SK-N-SH (cell line): ENCODE measurements around the gene ZER1. TPM values are rescaled to one million over a fixed set of nuclear protein-coding genes. Genes with fewer than 3 reads are reported as not detected.

Experiments used
- CTCF ChIA-PET: fragments of 300-600, 350-600 bp; formaldehyde crosslinking; extraction: SDS; loops from one replicate; lab custom pipeline; 2021; lab: Yijun Ruan, JAX
- POLR2A ChIA-PET: fragments of 350-600 bp; sonication (Branson Sonifier 250); formaldehyde crosslinking; extraction: SDS; loops from one replicate; lab custom pipeline; 2020; ENCODE audit warnings: antibody characterized with exemption, inconsistent platforms; lab: Yijun Ruan, JAX
- DNase-seq: peaks from one replicate; pipeline ENCODE4 v3.0.0; 2012
- H2AFZ ChIP-seq: fragments of 200-600 bp; sonication (generic); 2 replicates; pipeline ENCODE4 v1.8.1; 2016; ENCODE audit warnings: antibody characterized with exemption, mild to moderate bottlenecking, low read depth
- H3F3A ChIP-seq: fragments of 200-600 bp; sonication (generic); replicated peaks from 2 replicates; pipeline ENCODE3; 2016; ENCODE audit warnings: antibody characterized with exemption, mild to moderate bottlenecking; ENCODE audit not compliant: insufficient read depth
- H3K27ac ChIP-seq, 2 experiments: fragments of 200-500 bp in 1 of 2; fragments of 200-600 bp in 1 of 2; sonication (Bioruptor generic) in 1 of 2; sonication (generic), shearing (Covaris generic) in 1 of 2; 2 replicates each; pipeline versions ENCODE4 v1.5.1 to v1.6.1; 2014 to 2016; ENCODE audit warnings: low read depth in 2 of 2, inconsistent platforms in 1 of 2, low read length in 1 of 2, mild to moderate bottlenecking in 1 of 2, mixed read lengths in 1 of 2
- H3K27me3 ChIP-seq: fragments of 200-600 bp; sonication (generic), shearing (Covaris generic); 2 replicates; pipeline ENCODE4 v1.6.1; 2016; ENCODE audit warnings: mixed run types; ENCODE audit not compliant: insufficient read depth
- H3K36me3 ChIP-seq, 2 experiments: fragments of 200-500 bp in 1 of 2; fragments of 200-600 bp in 1 of 2; sonication (Bioruptor generic) in 1 of 2; sonication (generic) in 1 of 2; replicated peaks in 1 of 2; 2 replicates each; pipeline versions ENCODE3 to v1.5.1; 2014 to 2016; ENCODE audit warnings: low read length in 1 of 2, mild to moderate bottlenecking in 1 of 2; ENCODE audit not compliant: insufficient read depth in 2 of 2, control insufficient read depth in 1 of 2
- H3K4me1 ChIP-seq, 2 experiments: fragments of 200-500 bp in 1 of 2; fragments of 200-600 bp in 1 of 2; sonication (Bioruptor generic) in 1 of 2; sonication (generic), shearing (Covaris generic) in 1 of 2; 2 replicates each; pipeline versions ENCODE4 v1.5.1 to v1.6.1; 2014 to 2016; ENCODE audit warnings: low read depth in 1 of 2, low read length in 1 of 2, mixed run types in 1 of 2; ENCODE audit not compliant: insufficient read depth in 2 of 2, control insufficient read depth in 1 of 2
- H3K4me2 ChIP-seq: fragments of 200-600 bp; sonication (generic), shearing (Covaris generic); 2 replicates; pipeline ENCODE4 v1.6.1; 2017; ENCODE audit warnings: mixed run types
- H3K4me3 ChIP-seq, 2 experiments: fragments of 200-500 bp in 1 of 2; fragments of 200-600 bp in 1 of 2; sonication (Bioruptor generic) in 1 of 2; sonication (generic), shearing (Covaris generic) in 1 of 2; 2 replicates each; pipeline versions ENCODE4 v1.5.1 to v1.8.1; 2014 to 2016; ENCODE audit warnings: low read depth in 2 of 2, inconsistent platforms in 1 of 2, low read length in 1 of 2, mild to moderate bottlenecking in 1 of 2, mixed read lengths in 1 of 2, moderate library complexity in 1 of 2
- H3K79me2 ChIP-seq: fragments of 200-600 bp; sonication (generic); 2 replicates; pipeline ENCODE4 v1.8.1; 2017; ENCODE audit warnings: mild to moderate bottlenecking; ENCODE audit not compliant: insufficient read depth
- H3K9ac ChIP-seq: fragments of 200-600 bp; sonication (generic); 2 replicates; pipeline ENCODE4 v1.6.1; 2017; ENCODE audit warnings: mixed run types
- H3K9me2 ChIP-seq: fragments of 200-600 bp; sonication (generic); 2 replicates; pipeline ENCODE4 v1.6.1; 2017; ENCODE audit warnings: mixed run types
- H3K9me3 ChIP-seq: fragments of 200-600 bp; sonication (generic); 2 replicates; pipeline ENCODE4 v1.6.1; 2017; ENCODE audit warnings: mixed run types, mild to moderate bottlenecking, moderate library complexity
- H4K20me1 ChIP-seq: fragments of 200-600 bp; sonication (generic); 2 replicates; pipeline ENCODE4 v1.6.1; 2017; ENCODE audit warnings: mild to moderate bottlenecking, mixed run types; ENCODE audit not compliant: insufficient read depth
- CHD2 ChIP-seq: fragments of 150-350 bp; IDR thresholded peaks from 2 replicates; pipeline ENCODE4 v1.6.1; 2018; ENCODE audit warnings: low read length; ENCODE audit not compliant: partially characterized antibody
- ELF1 ChIP-seq: IDR thresholded peaks from 2 replicates; pipeline ENCODE4 v1.4.0; 2012
- FOXJ3 ChIP-seq: sonication (generic); formaldehyde crosslinking; IDR thresholded peaks from 2 replicates; pipeline ENCODE4 v1.5.1; 2020; ENCODE audit warnings: mild to moderate bottlenecking, missing genetic modification reagents
- FOXM1 ChIP-seq: IDR thresholded peaks from 2 replicates; pipeline ENCODE4 v1.4.0; 2012; ENCODE audit warnings: low read depth, mild to moderate bottlenecking
- GABPA ChIP-seq: IDR thresholded peaks from 2 replicates; pipeline ENCODE4 v1.4.0; 2012; ENCODE audit warnings: low read depth, mild to moderate bottlenecking
- GATA2 ChIP-seq: sonication (generic); formaldehyde crosslinking; IDR thresholded peaks from 2 replicates; pipeline ENCODE4 v1.5.0; 2020; ENCODE audit warnings: mild to moderate bottlenecking, missing genetic modification reagents
- JUND ChIP-seq: IDR thresholded peaks from 2 replicates; pipeline ENCODE4 v1.4.0; 2012
- NFIC ChIP-seq: IDR thresholded peaks from 2 replicates; pipeline ENCODE4 v1.4.0; 2012; ENCODE audit warnings: borderline replicate concordance
- NRF1 ChIP-seq: IDR thresholded peaks from 2 replicates; pipeline ENCODE4 v1.6.1; 2012; ENCODE audit warnings: low read depth, mild to moderate bottlenecking, low read length
- POLR2AphosphoS5 ChIP-seq: IDR thresholded peaks from 2 replicates; pipeline ENCODE4 v1.6.1; 2012; ENCODE audit warnings: low read depth, low read length
- RFX5 ChIP-seq: IDR thresholded peaks from 2 replicates; pipeline ENCODE4 v1.6.1; 2012; ENCODE audit warnings: mild to moderate bottlenecking, improper control_type of control experiment, low read length
- RXRA ChIP-seq: IDR thresholded peaks from 2 replicates; pipeline ENCODE4 v1.4.0; 2012; ENCODE audit warnings: low read depth, mild to moderate bottlenecking, borderline replicate concordance
- SMC3 ChIP-seq: IDR thresholded peaks from 2 replicates; pipeline ENCODE4 v1.6.1; 2012; ENCODE audit warnings: low read depth, low read length, improper control_type of control experiment
- TAF1 ChIP-seq: IDR thresholded peaks from 2 replicates; pipeline ENCODE4 v1.6.1; 2012; ENCODE audit warnings: low read depth, mild to moderate bottlenecking, low read length, moderate library complexity, borderline replicate concordance
- TEAD4 ChIP-seq: IDR thresholded peaks from 2 replicates; pipeline ENCODE4 v1.4.0; 2012; ENCODE audit warnings: mild to moderate bottlenecking, borderline replicate concordance; ENCODE audit not compliant: insufficient read depth
- WGBS: methylation state at CpG from one replicate; pipeline ENCODE4 v1.1.6; 2017; ENCODE audit warnings: low lambda C conversion rate; 5-methylcytosine and 5-hydroxymethylcytosine counted together
- polyA plus RNA-seq, 3 experiments: library from polyadenylated mRNA; depleted of rRNA; stranded (reverse); fragments of >200 nt; gene quantifications; 2 replicates each; pipeline ENCODE4 v1.2.3, GENCODE V29; 2012
- TF ChIP-seq, protein P1 (sequence below): fragments of 200-600 bp; sonication (generic); IDR thresholded peaks from 2 replicates; pipeline ENCODE4 v1.6.1; 2017; ENCODE audit warnings: antibody characterized with exemption, mild to moderate bottlenecking, moderate library complexity
- TF ChIP-seq, protein P2 (sequence below): IDR thresholded peaks from 2 replicates; pipeline ENCODE4 v1.4.0; 2012; ENCODE audit warnings: low read depth
- TF ChIP-seq, protein P3 (sequence below): IDR thresholded peaks from 2 replicates; pipeline ENCODE4; 2012
- TF ChIP-seq, protein P4 (sequence below): fragments of 150-350 bp; IDR thresholded peaks from 2 replicates; pipeline ENCODE4 v1.6.1; 2016; ENCODE audit warnings: mild to moderate bottlenecking, low read depth, low read length

The ZER1 gene
- polyA plus RNA-seq, 1 of the 3 experiments (the other 2 are of a cell fraction) = 30.9 TPM

DNA sequence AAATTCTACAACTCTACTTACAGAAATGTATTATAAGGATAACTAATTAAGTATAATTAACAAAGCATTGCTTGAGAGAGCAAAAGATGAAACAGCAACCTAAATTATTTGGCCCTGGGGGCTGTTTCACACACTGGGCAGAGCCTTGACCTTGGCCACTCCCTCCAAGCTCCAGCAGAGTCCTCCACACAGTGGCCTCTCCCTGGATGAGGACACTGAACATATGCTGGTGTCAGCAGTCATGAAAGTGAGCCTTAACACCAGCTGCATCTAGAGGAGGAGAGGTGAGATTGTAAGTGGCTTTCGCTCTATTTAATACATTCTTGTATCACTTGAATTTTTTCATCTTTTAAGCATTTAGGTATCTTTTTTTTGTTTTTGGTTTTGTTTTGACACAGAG lies 24.5 kb downstream of the ZER1 start:
- Histone ChIP-seq H3K4me1 (no peaks in the 10 kb centered on the region), H3K9me3 (no peaks in the 10 kb centered on the region), H3K27me3 (no peaks in the 10 kb centered on the region), H3K4me2 (no peak overlapping the region), H3F3A (peaks cover 3% of the 10 kb centered on the region), H3K27ac (no peak overlapping the region)
- CTCF ChIA-PET = interaction anchor here (1.5 kb wide), 1 partner anchor 14 kb away, joined by 6 read pairs; no protein-coding TSS in a partner anchor
- POLR2A ChIA-PET = interaction anchor here (1.2 kb wide), 1 partner anchor 18 kb away, joined by 3 read pairs; no protein-coding TSS in a partner anchor
- DNase-seq = no peak
- TF ChIP-seq NRF1 (no peak), TAF1 (no peak), POLR2AphosphoS5 (no peak), NFIC (no peak), FOXJ3 (CRISPR knock-in tag) (no peak), GATA2 (CRISPR knock-in tag) (no peak), TEAD4 (no peak), RXRA (no peak), RFX5 (no peak), ELF1 (no peak)
- TF ChIP-seq, protein P1, sequence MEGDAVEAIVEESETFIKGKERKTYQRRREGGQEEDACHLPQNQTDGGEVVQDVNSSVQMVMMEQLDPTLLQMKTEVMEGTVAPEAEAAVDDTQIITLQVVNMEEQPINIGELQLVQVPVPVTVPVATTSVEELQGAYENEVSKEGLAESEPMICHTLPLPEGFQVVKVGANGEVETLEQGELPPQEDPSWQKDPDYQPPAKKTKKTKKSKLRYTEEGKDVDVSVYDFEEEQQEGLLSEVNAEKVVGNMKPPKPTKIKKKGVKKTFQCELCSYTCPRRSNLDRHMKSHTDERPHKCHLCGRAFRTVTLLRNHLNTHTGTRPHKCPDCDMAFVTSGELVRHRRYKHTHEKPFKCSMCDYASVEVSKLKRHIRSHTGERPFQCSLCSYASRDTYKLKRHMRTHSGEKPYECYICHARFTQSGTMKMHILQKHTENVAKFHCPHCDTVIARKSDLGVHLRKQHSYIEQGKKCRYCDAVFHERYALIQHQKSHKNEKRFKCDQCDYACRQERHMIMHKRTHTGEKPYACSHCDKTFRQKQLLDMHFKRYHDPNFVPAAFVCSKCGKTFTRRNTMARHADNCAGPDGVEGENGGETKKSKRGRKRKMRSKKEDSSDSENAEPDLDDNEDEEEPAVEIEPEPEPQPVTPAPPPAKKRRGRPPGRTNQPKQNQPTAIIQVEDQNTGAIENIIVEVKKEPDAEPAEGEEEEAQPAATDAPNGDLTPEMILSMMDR = no peak
- TF ChIP-seq, protein P2, sequence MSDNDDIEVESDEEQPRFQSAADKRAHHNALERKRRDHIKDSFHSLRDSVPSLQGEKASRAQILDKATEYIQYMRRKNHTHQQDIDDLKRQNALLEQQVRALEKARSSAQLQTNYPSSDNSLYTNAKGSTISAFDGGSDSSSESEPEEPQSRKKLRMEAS = no peak
- TF ChIP-seq, all 33 proteins: peak for 0
- no peak overlapping the region for H3K4me3 ChIP-seq
- H2AFZ ChIP-seq = no peak overlapping the region
- H4K20me1 ChIP-seq = no peaks in the 10 kb centered on the region
- 96% methylated on average over 1 of the region's 1 CpG for WGBS
- peaks cover 0 to 3% of the 10 kb centered on the region in 2 experiments for H3K36me3 ChIP-seq
- no peaks in the 10 kb centered on the region for H3K9me2 ChIP-seq
- no peaks in the 10 kb centered on the region for H3K79me2 ChIP-seq
- no peak overlapping the region for H3K9ac ChIP-seq

DNA sequence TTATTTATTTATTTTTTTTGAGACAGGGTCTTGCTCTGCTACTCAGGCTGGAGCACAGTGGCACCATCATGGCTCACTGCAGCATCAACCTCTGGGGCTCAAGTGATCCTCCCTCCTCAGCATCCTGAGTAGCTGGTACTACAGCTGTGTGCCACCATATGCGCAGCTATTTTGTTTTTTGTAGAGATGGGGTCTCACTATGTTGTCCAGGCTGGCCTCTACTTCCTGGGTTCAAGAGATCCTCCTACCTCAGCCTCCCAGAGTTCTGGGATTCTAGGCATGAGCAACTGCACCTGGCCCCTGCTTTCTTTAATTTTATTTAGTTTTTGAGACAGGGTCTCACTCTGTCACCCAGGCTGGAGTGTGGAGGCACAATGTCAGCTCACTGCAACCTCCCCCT lies 28.3 kb downstream of the ZER1 start:
- Histone ChIP-seq H4K20me1 (no peaks in the 10 kb centered on the region), H3K4me2 (no peak overlapping the region), H3K27me3 (no peaks in the 10 kb centered on the region), H3K36me3 (peaks cover 0 to 3% of the 10 kb centered on the region in 2 experiments), H3K4me1 (no peaks in the 10 kb centered on the region), H3K4me3 (no peak overlapping the region), H3K27ac (no peak overlapping the region), H3K9me2 (no peaks in the 10 kb centered on the region), H3K9ac (no peak overlapping the region), H2AFZ (no peak overlapping the region), H3K79me2 (no peaks in the 10 kb centered on the region), H3K9me3 (no peaks in the 10 kb centered on the region), H3F3A (peaks cover 3% of the 10 kb centered on the region)
- ChIA-PET POLR2A (no interaction called here), CTCF (interaction anchor here (0.7 to 1.1 kb wide), 2 partner anchors 8 to 10 kb away, joined by 3 to 5 read pairs; no protein-coding TSS in a partner anchor)
- no peak for DNase-seq
- WGBS = 100% methylated on average over 1 of the region's 1 CpG
- TF ChIP-seq, protein P3, sequence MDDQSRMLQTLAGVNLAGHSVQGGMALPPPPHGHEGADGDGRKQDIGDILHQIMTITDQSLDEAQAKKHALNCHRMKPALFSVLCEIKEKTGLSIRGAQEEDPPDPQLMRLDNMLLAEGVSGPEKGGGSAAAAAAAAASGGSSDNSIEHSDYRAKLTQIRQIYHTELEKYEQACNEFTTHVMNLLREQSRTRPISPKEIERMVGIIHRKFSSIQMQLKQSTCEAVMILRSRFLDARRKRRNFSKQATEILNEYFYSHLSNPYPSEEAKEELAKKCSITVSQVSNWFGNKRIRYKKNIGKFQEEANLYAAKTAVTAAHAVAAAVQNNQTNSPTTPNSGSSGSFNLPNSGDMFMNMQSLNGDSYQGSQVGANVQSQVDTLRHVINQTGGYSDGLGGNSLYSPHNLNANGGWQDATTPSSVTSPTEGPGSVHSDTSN = no peak
- TF ChIP-seq GABPA = no peak
- no peak for TF ChIP-seq SMC3
- no peak for TF ChIP-seq JUND
- TF ChIP-seq RFX5 = no peak
- no peak for TF ChIP-seq TAF1
- TF ChIP-seq FOXJ3 (CRISPR knock-in tag) = no peak
- TF ChIP-seq, protein P4, sequence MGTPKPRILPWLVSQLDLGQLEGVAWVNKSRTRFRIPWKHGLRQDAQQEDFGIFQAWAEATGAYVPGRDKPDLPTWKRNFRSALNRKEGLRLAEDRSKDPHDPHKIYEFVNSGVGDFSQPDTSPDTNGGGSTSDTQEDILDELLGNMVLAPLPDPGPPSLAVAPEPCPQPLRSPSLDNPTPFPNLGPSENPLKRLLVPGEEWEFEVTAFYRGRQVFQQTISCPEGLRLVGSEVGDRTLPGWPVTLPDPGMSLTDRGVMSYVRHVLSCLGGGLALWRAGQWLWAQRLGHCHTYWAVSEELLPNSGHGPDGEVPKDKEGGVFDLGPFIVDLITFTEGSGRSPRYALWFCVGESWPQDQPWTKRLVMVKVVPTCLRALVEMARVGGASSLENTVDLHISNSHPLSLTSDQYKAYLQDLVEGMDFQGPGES = no peak
- no peak for TF ChIP-seq FOXM1
- TF ChIP-seq, protein P1 = no peak
- TF ChIP-seq CHD2 = no peak
